IMR-90 (cell line): ENCODE results near the gene C11orf21. TPM values are rescaled to one million over a fixed set of nuclear protein-coding genes. Genes with fewer than 3 reads are reported as not detected.

Source experiments
- ATAC-seq: fragments of 200-7000 bp; cut with Tn5 transposase; 2 replicates; pipeline ENCODE4 v1.9.1; 2020; ENCODE audit warnings: low read depth, mild to moderate bottlenecking, moderate library complexity
- BruUV-seq: library from RNA; stranded (reverse); fragments of 400-500 nt; replicated peaks from 2 replicates; lab custom pipeline; 2021; lab: Mats Ljungman, UMichigan
- CTCF ChIA-PET: fragments of 300-600 bp; formaldehyde crosslinking; extraction: SDS; loops from one replicate; lab custom pipeline; 2021; ENCODE audit warnings: antibody characterized with exemption; lab: Yijun Ruan, JAX
- POLR2A ChIA-PET: fragments of 300-600 bp; sonication (Branson Sonifier 250); formaldehyde crosslinking; loops from one replicate; lab custom pipeline; 2022; ENCODE audit warnings: antibody characterized with exemption; ENCODE audit not compliant: unreplicated experiment; lab: Charles Lee
- DNase-seq: peaks from one replicate; pipeline ENCODE4 v3.0.0; 2013
- H2AFZ ChIP-seq: replicated peaks from 2 replicates; pipeline ENCODE3; 2013; ENCODE audit warnings: low read length, mild to moderate bottlenecking; ENCODE audit not compliant: poor library complexity
- H2AK5ac ChIP-seq: 2 replicates; pipeline ENCODE4 v1.6.1; 2013; ENCODE audit warnings: low read depth, low read length, inconsistent platforms
- H2AK9ac ChIP-seq: replicated peaks from 2 replicates; pipeline ENCODE3; 2013; ENCODE audit warnings: mild to moderate bottlenecking, low read depth, low read length, moderate library complexity; ENCODE audit not compliant: poor library complexity
- H2BK120ac ChIP-seq: 2 replicates; pipeline ENCODE4 v1.6.1; 2013; ENCODE audit warnings: low read depth, low read length, inconsistent platforms
- H2BK15ac ChIP-seq: 3 replicates; pipeline ENCODE4 v1.6.1; 2013; ENCODE audit warnings: low read depth, low read length, inconsistent platforms
- H2BK20ac ChIP-seq: 2 replicates; pipeline ENCODE4 v1.6.1; 2013; ENCODE audit warnings: low read depth, mild to moderate bottlenecking, inconsistent platforms, low read length, moderate library complexity
- H2BK5ac ChIP-seq: 2 replicates; pipeline ENCODE4 v1.6.1; 2013; ENCODE audit warnings: mild to moderate bottlenecking, low read depth, low read length, inconsistent platforms; ENCODE audit not compliant: poor library complexity, severe bottlenecking
- H3K14ac ChIP-seq: replicated peaks from 2 replicates; pipeline ENCODE4 v1.6.1; 2013; ENCODE audit warnings: low read depth, low read length, inconsistent platforms
- H3K18ac ChIP-seq: 2 replicates; pipeline ENCODE4 v1.6.1; 2013; ENCODE audit warnings: low read depth, low read length, control low read depth
- H3K23ac ChIP-seq: 2 replicates; pipeline ENCODE4 v1.6.1; 2013; ENCODE audit warnings: low read depth, low read length, inconsistent platforms
- H3K27ac ChIP-seq: 2 replicates; pipeline ENCODE4 v1.5.1; 2013; ENCODE audit warnings: mild to moderate bottlenecking, control low read depth, low read length; ENCODE audit not compliant: insufficient read depth
- H3K27me3 ChIP-seq: 2 replicates; pipeline ENCODE4 v1.6.1; 2013; ENCODE audit warnings: low read length; ENCODE audit not compliant: control insufficient read depth, insufficient read depth
- H3K36me3 ChIP-seq: 2 replicates; pipeline ENCODE4 v1.6.1; 2013; ENCODE audit warnings: low read length, mixed read lengths; ENCODE audit not compliant: control insufficient read depth, insufficient read depth
- H3K4ac ChIP-seq: 2 replicates; pipeline ENCODE4 v1.6.1; 2013; ENCODE audit warnings: low read depth, low read length, inconsistent platforms
- H3K4me1 ChIP-seq: 2 replicates; pipeline ENCODE4 v1.6.1; 2013; ENCODE audit warnings: low read length, mixed read lengths; ENCODE audit not compliant: control insufficient read depth, insufficient read depth
- H3K4me2 ChIP-seq: 2 replicates; pipeline ENCODE4 v1.6.1; 2013; ENCODE audit warnings: low read depth, mild to moderate bottlenecking, control low read depth, low read length, moderate library complexity
- H3K4me3 ChIP-seq: 2 replicates; pipeline ENCODE4 v1.5.1; 2013; ENCODE audit warnings: low read depth, mild to moderate bottlenecking, control low read depth, low read length, moderate library complexity; ENCODE audit not compliant: insufficient read depth
- H3K56ac ChIP-seq: 2 replicates; pipeline ENCODE4 v1.6.1; 2013; ENCODE audit warnings: low read length, inconsistent platforms; ENCODE audit not compliant: insufficient read depth; ENCODE audit errors: extremely low read depth
- H3K79me1 ChIP-seq, 2 experiments: 2 replicates each; pipeline ENCODE4 v1.6.1; 2013; ENCODE audit warnings: low read length in 2 of 2, inconsistent platforms in 1 of 2, low read depth in 1 of 2
- H3K9ac ChIP-seq: 2 replicates; pipeline ENCODE4 v1.6.1; 2013; ENCODE audit warnings: low read depth, low read length, control low read depth
- H3K9me1 ChIP-seq: 2 replicates; pipeline ENCODE4 v1.6.1; 2013; ENCODE audit warnings: low read length, inconsistent platforms; ENCODE audit not compliant: insufficient read depth
- H3K9me3 ChIP-seq: 2 replicates; pipeline ENCODE4 v1.6.1; 2013; ENCODE audit warnings: low read length; ENCODE audit not compliant: control insufficient read depth, insufficient read depth
- H4K20me1 ChIP-seq: 2 replicates; pipeline ENCODE4 v1.6.1; 2013; ENCODE audit warnings: low read length, inconsistent platforms; ENCODE audit not compliant: insufficient read depth
- H4K5ac ChIP-seq: 2 replicates; pipeline ENCODE4 v1.6.1; 2013; ENCODE audit warnings: mild to moderate bottlenecking, low read depth, low read length, control low read depth
- H4K8ac ChIP-seq, 2 experiments: 2 replicates each; pipeline ENCODE4 v1.6.1; 2013; ENCODE audit warnings: low read depth in 2 of 2, low read length in 2 of 2, control low read depth in 1 of 2, inconsistent platforms in 1 of 2
- H4K91ac ChIP-seq: 2 replicates; pipeline ENCODE4 v1.6.1; 2013; ENCODE audit warnings: low read depth, low read length, inconsistent platforms; ENCODE audit not compliant: insufficient read depth
- BHLHE40 ChIP-seq: fragments of 150-350 bp; IDR thresholded peaks from 2 replicates; pipeline ENCODE4 v1.6.1; 2016; ENCODE audit warnings: mild to moderate bottlenecking, low read depth, low read length
- CEBPB ChIP-seq: IDR thresholded peaks from 2 replicates; pipeline ENCODE4 v1.6.1; 2012; ENCODE audit warnings: low read depth, low read length, improper control_type of control experiment
- CHD1 ChIP-seq: IDR thresholded peaks from 2 replicates; pipeline ENCODE4 v1.6.1; 2012; ENCODE audit warnings: low read depth, low read length, improper control_type of control experiment
- CTCF ChIP-seq: conservative IDR thresholded peaks from 2 replicates; pipeline ENCODE4 v1.5.1; 2012; ENCODE audit warnings: mild to moderate bottlenecking, low read depth, low read length, improper control_type of control experiment
- ELK1 ChIP-seq: fragments of 150-350 bp; IDR thresholded peaks from 2 replicates; pipeline ENCODE4 v1.6.1; 2016; ENCODE audit warnings: low read depth, mild to moderate bottlenecking, low read length, moderate library complexity, borderline replicate concordance
- FOS ChIP-seq: fragments of 150-350 bp; IDR thresholded peaks from 2 replicates; pipeline ENCODE4 v1.6.1; 2016; ENCODE audit warnings: low read depth, low read length
- MAFK ChIP-seq: IDR thresholded peaks from 2 replicates; pipeline ENCODE4 v1.6.1; 2012; ENCODE audit warnings: low read depth, low read length, improper control_type of control experiment
- MAZ ChIP-seq: IDR thresholded peaks from 2 replicates; pipeline ENCODE4 v1.6.1; 2012; ENCODE audit warnings: low read depth, mild to moderate bottlenecking, low read length, improper control_type of control experiment, moderate library complexity, borderline replicate concordance
- MXI1 ChIP-seq: IDR thresholded peaks from 2 replicates; pipeline ENCODE4 v1.6.1; 2012; ENCODE audit warnings: low read depth, mild to moderate bottlenecking, low read length, moderate library complexity, borderline replicate concordance
- NFE2L2 ChIP-seq: fragments of 150-350 bp; IDR thresholded peaks from 2 replicates; pipeline ENCODE4 v1.6.1; 2016; ENCODE audit warnings: low read depth, mild to moderate bottlenecking, low read length
- POLR2A ChIP-seq: IDR thresholded peaks from 2 replicates; pipeline ENCODE4 v1.6.1; 2012; ENCODE audit warnings: mild to moderate bottlenecking, low read depth, low read length
- RAD21 ChIP-seq: IDR thresholded peaks from 2 replicates; pipeline ENCODE4 v1.6.1; 2012; ENCODE audit warnings: low read length, improper control_type of control experiment
- RCOR1 ChIP-seq: IDR thresholded peaks from 2 replicates; pipeline ENCODE4 v1.6.1; 2012; ENCODE audit warnings: mild to moderate bottlenecking, low read length, improper control_type of control experiment; ENCODE audit not compliant: insufficient replicate concordance
- RFX5 ChIP-seq: IDR thresholded peaks from 2 replicates; pipeline ENCODE4 v1.8.0; 2012; ENCODE audit warnings: low read depth, mild to moderate bottlenecking, low read length, moderate library complexity
- SMC3 ChIP-seq: fragments of 150-350 bp; IDR thresholded peaks from 2 replicates; pipeline ENCODE4 v1.6.1; 2016; ENCODE audit warnings: low read depth, mild to moderate bottlenecking, antibody characterized with exemption, low read length, moderate library complexity
- USF2 ChIP-seq: fragments of 150-350 bp; IDR thresholded peaks from 2 replicates; pipeline ENCODE4 v1.6.1; 2017; ENCODE audit warnings: mild to moderate bottlenecking, antibody characterized with exemption, low read length, low read depth
- WGBS, 2 experiments: methylation state at CpG; one replicate each; pipeline versions ENCODE4 v1.1.5 to v1.1.7; 2013; ENCODE audit warnings: missing lambda C conversion rate in 2 of 2; ENCODE audit not compliant: insufficient read length in 1 of 2; ENCODE audit errors: extremely low coverage in 2 of 2; 5-methylcytosine and 5-hydroxymethylcytosine counted together
- dilution Hi-C: fragments of 300-500 bp; cut with HindIII; formaldehyde crosslinking; loops from one replicate; pipeline ENCODE4 v1.14.3; 2018; ENCODE audit warnings: low sequenced_read_pairs; ENCODE audit not compliant: unreplicated experiment
- in situ Hi-C: fragments of 300-500 bp; cut with MboI; formaldehyde crosslinking; loops from 3 replicates; pipeline ENCODE4 v1.14.3; 2019; ENCODE audit warnings: low sequenced_read_pairs, inconsistent platforms, mixed read lengths
- intact Hi-C: fragments of 100-400 bp; cut with micrococcal nuclease; formaldehyde crosslinking; loops from 2 replicates; pipeline ENCODE4 v1.10.0; 2022
- polyA plus RNA-seq, 3 experiments: library from polyadenylated mRNA; depleted of rRNA; stranded (reverse); fragments of >200 nt; gene quantifications; 2 replicates each; pipeline ENCODE4 v1.2.3, GENCODE V29; 2012; ENCODE audit warnings: low replicate concordance in 1 of 3
- total RNA-seq: library from RNA; depleted of rRNA; stranded (reverse); fragments of >200 nt; gene quantifications from 2 replicates; pipeline ENCODE4 v1.2.3, GENCODE V29; 2012

C11orf21 gene
- total and polyA plus RNA-seq, 2 of the 4 experiments (the other 2 are of a cell fraction), result not detected

GRCh38 chr11:2342557-2342956, 40.8 kb upstream of the C11orf21 start:
- Histone ChIP-seq H2AK9ac (no peak overlapping the region), H3K9me3 (no peaks in the 10 kb centered on the region), H3K18ac (no peak overlapping the region), H3K9ac (no peak overlapping the region), H2BK15ac (no peak overlapping the region), H2BK5ac (no peak overlapping the region), H3K4me1 (no peaks in the 10 kb centered on the region), H3K79me1 (no peaks in the 10 kb centered on the region), H3K4me3 (no peak overlapping the region), H2AFZ (no peak overlapping the region), H3K36me3 (no peaks in the 10 kb centered on the region), H3K27ac (no peak overlapping the region), H4K20me1 (no peaks in the 10 kb centered on the region), H2AK5ac (no peak overlapping the region), H3K4ac (no peak overlapping the region), H3K4me2 (no peak overlapping the region), H3K9me1 (no peaks in the 10 kb centered on the region), H3K56ac (no peak overlapping the region), H2BK120ac (no peak overlapping the region), H3K14ac (no peak overlapping the region), H2BK20ac (no peak overlapping the region), H3K27me3 (peaks cover 9% of the 10 kb centered on the region), H4K91ac (no peak overlapping the region), H4K8ac (no peak overlapping the region), H4K5ac (no peak overlapping the region), H3K23ac (no peak overlapping the region)
- no TSS peak for BruUV-seq
- TF ChIP-seq MAZ (no peak), RAD21 (no peak), CHD1 (no peak), BHLHE40 (no peak), CTCF (no peak), MAFK (no peak), FOS (no peak), RCOR1 (no peak), POLR2A (no peak), RFX5 (no peak), ELK1 (no peak), CEBPB (no peak), MXI1 (no peak), NFE2L2 (no peak), SMC3 (no peak), USF2 (no peak)
- DNase-seq, result no peak
- in situ Hi-C loops, result no loop called here
- ATAC-seq, result no peak
- POLR2A ChIA-PET, result no interaction called here
- 67% methylated on average over 3 of the region's 3 CpGs; no CpG with 5 or more reads in 1 of the 2 experiments for WGBS, 2 experiments
- intact Hi-C loops, result no loop called here
- dilution Hi-C loops, result no loop called here
- CTCF ChIA-PET, result no interaction called here
